ENCODE measurements around the gene RPUSD1. TPM values are rescaled to one million over a fixed set of nuclear protein-coding genes. Genes with fewer than 3 reads are reported as not detected.
"Not testable (repeated sequence)": the region's sequence is repeated elsewhere in the genome, so short reads cannot be mapped to it uniquely, and the experiment has no call there.

RPUSD1 gene
- polyA plus RNA-seq (ENCODE audit: insufficient read length in 10 of 10), result 10 to 100 TPM in 2 of 10 donors, 1 to 10 TPM in 8; 6.8 to 13.7 (median 9.0) TPM
- long read RNA-seq, donor 1, partial matches to known transcripts, result 0 of 3 reads
- long read RNA-seq, donor 1, other reads (novel, unspliced or antisense), result 0 of 3 reads
- long read RNA-seq, donor 2, partial matches to known transcripts, result 0 of 3 reads
- long read RNA-seq, donor 2, other reads (novel, unspliced or antisense), result 0 of 3 reads
- long read RNA-seq, donor 3, result 0 reads
- long read RNA-seq, donor 4, partial matches to known transcripts, result 0 of 2 reads
- long read RNA-seq, donor 4, other reads (novel, unspliced or antisense), result 0 of 2 reads
- long read RNA-seq, donor 5, partial matches to known transcripts, result 0 of 3 reads
- long read RNA-seq, donor 5, other reads (novel, unspliced or antisense), result 0 of 3 reads
- long read RNA-seq, donor 6, partial matches to known transcripts, result 0 of 3 reads
- long read RNA-seq, donor 6, other reads (novel, unspliced or antisense), result 0 of 3 reads
- long read RNA-seq, donor 7, partial matches to known transcripts, result 0 of 1 reads
- long read RNA-seq, donor 7, other reads (novel, unspliced or antisense), result 0 of 1 reads
- long read RNA-seq, donor 8, partial matches to known transcripts, result 0 of 1 reads
- long read RNA-seq, donor 8, other reads (novel, unspliced or antisense), result 0 of 1 reads
- long read RNA-seq, donor 9, result 0 reads

- DNase-seq, result no peak
Observed at GRCh38 chr16:787978-788398, at the start of gene RPUSD1. Gene RPUSD1 (minus strand): TSS chr16:788381. CDS start chr16:787737, 644 bp downstream.

- DNase-seq, result not testable (repeated sequence)
Observed at GRCh38 chr16:836822-837221, 48.6 kb upstream of the RPUSD1 start.

GRCh38 chr16:836221-836620 is 48.0 kb upstream of the RPUSD1 start:
- no peak for DNase-seq

- no peak for DNase-seq
Observed at GRCh38 chr16:835373-835772, 47.2 kb upstream of the RPUSD1 start.

- no peak for DNase-seq
Observed at GRCh38 chr16:833411-833810, 45.2 kb upstream of the RPUSD1 start.

GRCh38 chr16:832652-833336 is 44.6 kb upstream of the RPUSD1 start:
- no peak for DNase-seq

- no peak for DNase-seq
Observed at GRCh38 chr16:831571-832413, 43.6 kb upstream of the RPUSD1 start.

- no peak for DNase-seq
Observed at GRCh38 chr16:830871-831570, 42.8 kb upstream of the RPUSD1 start.

GRCh38 chr16:830107-830870 is 42.1 kb upstream of the RPUSD1 start:
- no peak for DNase-seq

- no peak for DNase-seq
Observed at GRCh38 chr16:828891-829290, 40.7 kb upstream of the RPUSD1 start.

- DNase-seq, result no peak
Observed at GRCh38 chr16:827513-827912, 39.3 kb upstream of the RPUSD1 start.

- peak in 2 of 3 donors; percentile 42 to 74 for DNase-seq
Observed at GRCh38 chr16:825341-826061, 37.3 kb upstream of the RPUSD1 start.

GRCh38 chr16:824601-825000 is 36.4 kb upstream of the RPUSD1 start:
- DNase-seq, result no peak

- DNase-seq, result no peak
Observed at GRCh38 chr16:824194-824593, 36.0 kb upstream of the RPUSD1 start.

- no peak for DNase-seq
Observed at GRCh38 chr16:822909-823297, 34.7 kb upstream of the RPUSD1 start.

GRCh38 chr16:822174-822908 is 34.2 kb upstream of the RPUSD1 start:
- DNase-seq, result no peak

GRCh38 chr16:821751-822150 is 33.6 kb upstream of the RPUSD1 start:
- no peak for DNase-seq

GRCh38 chr16:820748-821147 is 32.6 kb upstream of the RPUSD1 start:
- DNase-seq, result no peak

GRCh38 chr16:820044-820408 is 31.8 kb upstream of the RPUSD1 start:
- DNase-seq, result not testable (repeated sequence)

All from muscle of back (tissue), 13 donors.